A549 (cell line): ENCODE data around the gene BABAM2. TPM values are rescaled to one million over a fixed set of nuclear protein-coding genes. Genes with fewer than 3 reads are reported as not detected.

ENCODE experiments used
- ATAC-seq, 2 experiments: fragments of 200-7000 bp in 1 of 2; fragments of >200 bp in 1 of 2; cut with Nextera tagmentation in 1 of 2; cut with Tn5 transposase in 1 of 2; 3 replicates each; pipeline versions ENCODE4 v1.8.0 to v1.9.1; 2018 to 2020; ENCODE audit warnings: mild to moderate bottlenecking in 1 of 2, moderate library complexity in 1 of 2
- CTCF ChIA-PET: fragments of 300-600 bp; sonication (Branson Sonifier 250); formaldehyde crosslinking; extraction: SDS; loops from one replicate; lab custom pipeline; 2021; ENCODE audit warnings: antibody characterized with exemption, inconsistent platforms; lab: Yijun Ruan, JAX
- POLR2A ChIA-PET: fragments of 350-600 bp; formaldehyde crosslinking; extraction: SDS; loops from one replicate; lab custom pipeline; 2021; ENCODE audit warnings: antibody characterized with exemption, inconsistent platforms; lab: Yijun Ruan, JAX
- DNase-seq, 2 experiments: peaks; one replicate each; pipeline versions ENCODE4 v3.0.0 to v3.0.0-alpha.2; 2011 to 2016; ENCODE audit warnings: low read depth in 1 of 2, low spot score in 1 of 2
- FAIRE-seq: peaks from 2 replicates; lab custom pipeline; 2011; peaks lifted over from hg19 to GRCh38; lab: Jason Lieb, UNC
- H3K27ac ChIP-seq, 2 experiments: fragments of >200 bp; sonication (Bioruptor Twin); formaldehyde crosslinking; 3 replicates each; pipeline ENCODE4 v1.5.1; 2016 to 2017
- H3K4me1 ChIP-seq: fragments of >200 bp; sonication (Bioruptor Twin); formaldehyde crosslinking; 3 replicates; pipeline ENCODE4 v1.6.1; 2016
- H3K4me2 ChIP-seq: fragments of >200 bp; sonication (Bioruptor Twin); formaldehyde crosslinking; 3 replicates; pipeline ENCODE4 v1.6.1; 2016
- H3K4me3 ChIP-seq: fragments of >200 bp; sonication (Bioruptor Twin); formaldehyde crosslinking; 3 replicates; pipeline ENCODE4 v1.5.1; 2016
- H3K9me3 ChIP-seq: fragments of >200 bp; sonication (Bioruptor Twin); formaldehyde crosslinking; 3 replicates; pipeline ENCODE4 v1.6.1; 2016
- ATOH8 ChIP-seq: fragments of 250-450 bp; sonication (Bioruptor Pico); IDR thresholded peaks from 2 replicates; pipeline ENCODE4 v1.5.0; 2020; ENCODE audit warnings: low read depth, mild to moderate bottlenecking, moderate library complexity
- BHLHE40 ChIP-seq: IDR thresholded peaks from 2 replicates; pipeline ENCODE4 v1.6.1; 2012; ENCODE audit warnings: low read depth, low read length, inconsistent platforms
- CBX2 ChIP-seq: fragments of 200-600 bp; sonication (generic); IDR thresholded peaks from 2 replicates; pipeline ENCODE4 v1.6.1; 2016; ENCODE audit warnings: low read depth, mild to moderate bottlenecking, borderline replicate concordance
- FOXS1 ChIP-seq: fragments of 250-450 bp; sonication (Bioruptor Pico); IDR thresholded peaks from 2 replicates; pipeline ENCODE4 v1.5.0; 2020; ENCODE audit warnings: mild to moderate bottlenecking, moderate library complexity
- HDAC2 ChIP-seq: fragments of 200-600 bp; sonication (generic); IDR thresholded peaks from 2 replicates; pipeline ENCODE4 v1.6.1; 2016
- HES2 ChIP-seq: fragments of >200 bp; sonication (Bioruptor Twin); formaldehyde crosslinking; IDR thresholded peaks from 2 replicates; pipeline ENCODE4 v1.6.1; 2016
- HMGXB4 ChIP-seq: fragments of 250-450 bp; sonication (Bioruptor Pico); IDR thresholded peaks from 2 replicates; pipeline ENCODE4 v1.5.0; 2021; ENCODE audit warnings: mild to moderate bottlenecking, moderate library complexity, borderline replicate concordance
- HOXB13 ChIP-seq: fragments of 250-450 bp; sonication (Bioruptor Pico); IDR thresholded peaks from 2 replicates; pipeline ENCODE4 v1.5.0; 2020; ENCODE audit warnings: low read depth, mild to moderate bottlenecking, moderate library complexity
- JUN ChIP-seq, 2 experiments: fragments of >200 bp; sonication (Bioruptor Twin); formaldehyde crosslinking; IDR thresholded peaks; 2 replicates in 1 of 2; 3 replicates in 1 of 2; pipeline ENCODE4 v1.6.1; 2016 to 2017
- KDM1A ChIP-seq: fragments of 200-600 bp; sonication (generic); IDR thresholded peaks from 2 replicates; pipeline ENCODE4 v1.6.1; 2016; ENCODE audit warnings: low read depth, mild to moderate bottlenecking
- MAZ ChIP-seq: fragments of 150-350 bp; IDR thresholded peaks from 2 replicates; pipeline ENCODE4 v1.6.1; 2014; ENCODE audit warnings: antibody characterized with exemption, low read depth, low read length, borderline replicate concordance
- MYC ChIP-seq: IDR thresholded peaks from 2 replicates; pipeline ENCODE4 v1.6.1; 2012; ENCODE audit warnings: mild to moderate bottlenecking, inconsistent platforms, low read length, improper control_type of control experiment, borderline replicate concordance
- NPAS2 ChIP-seq: fragments of 250-450 bp; sonication (Bioruptor Pico); IDR thresholded peaks from 2 replicates; pipeline ENCODE4 v1.8.0; 2022; ENCODE audit warnings: mild to moderate bottlenecking, moderate library complexity, borderline replicate concordance
- NR3C1 ChIP-seq: fragments of >200 bp; sonication (Bioruptor Twin); formaldehyde crosslinking; IDR thresholded peaks from 3 replicates; pipeline ENCODE4 v1.6.1; 2017
- POLR2A ChIP-seq: IDR thresholded peaks from 2 replicates; pipeline ENCODE4 v1.6.1; 2012; ENCODE audit warnings: mild to moderate bottlenecking, low read length
- TFCP2L1 ChIP-seq: fragments of 250-450 bp; sonication (Bioruptor Pico); IDR thresholded peaks from 2 replicates; pipeline ENCODE4 v1.5.0; 2021; ENCODE audit warnings: mild to moderate bottlenecking
- TP53 ChIP-seq: fragments of 250-450 bp; sonication (Bioruptor Pico); IDR thresholded peaks from 2 replicates; pipeline ENCODE4 v1.5.0; 2021; ENCODE audit warnings: mild to moderate bottlenecking, moderate library complexity
- ZC3H11A ChIP-seq: fragments of 450-650 bp; IDR thresholded peaks from 2 replicates; pipeline ENCODE4 v1.6.1; 2014; ENCODE audit warnings: antibody characterized with exemption, mild to moderate bottlenecking
- ZFP36 ChIP-seq: fragments of 450-650 bp; IDR thresholded peaks from 2 replicates; pipeline ENCODE4 v1.6.1; 2014; ENCODE audit warnings: borderline replicate concordance; ENCODE audit not compliant: partially characterized antibody
- ZSCAN20 ChIP-seq: fragments of 250-450 bp; sonication (Bioruptor Pico); IDR thresholded peaks from 2 replicates; pipeline ENCODE4 v1.8.0; 2022; ENCODE audit warnings: mild to moderate bottlenecking, moderate library complexity
- WGBS: methylation state at CpG from one replicate; pipeline ENCODE4 v1.1.6; 2017; ENCODE audit errors: missing lambda C conversion rate; 5-methylcytosine and 5-hydroxymethylcytosine counted together
- polyA plus RNA-seq, 4 experiments: library from polyadenylated mRNA; depleted of rRNA in 3 of 4; stranded (reverse); fragments of >200 nt; fragmentation: RNase III in 1 of 4; extraction: RNeasy Plus Mini Kit Qiagen cat#74134 plus additional on column Dnase treatment in 1 of 4; gene quantifications; 2 replicates in 3 of 4; 3 replicates in 1 of 4; pipeline ENCODE4 v1.2.3, GENCODE V29; 2011 to 2017

Gene BABAM2
- polyA plus RNA-seq, 2 of the 4 experiments (the other 2 are of a cell fraction): 53.7 to 78.4 TPM

GRCh38 chr2:28282861-28283646 lies 392.5 kb downstream of the BABAM2 start:
- Histone ChIP-seq H3K9me3 (no peaks in the 10 kb centered on the region), H3K4me2 (no peak overlapping the region), H3K4me3 (no peak overlapping the region), H3K4me1 (peaks cover 27% of the 10 kb centered on the region), H3K27ac (peak overlapping the region in 1 of 2 experiments; percentile 38; a peak in 4 of 6 replicates)
- ChIA-PET POLR2A (interaction anchor here (0.6 to 0.9 kb wide), 2 partner anchors 87 to 107 kb away, joined by 4 to 7 read pairs; no protein-coding TSS in a partner anchor), CTCF (interaction anchor here (0.7 to 1.4 kb wide), 4 partner anchors 10 to 310 kb away, joined by 3 to 4 read pairs (median 3); no protein-coding TSS in a partner anchor)
- ATAC-seq (no peak), FAIRE-seq (no peak), DNase-seq (no peak)
- WGBS: 90% methylated on average over 7 of the region's 7 CpGs
- TF ChIP-seq CBX2 (no peak), NR3C1 (no peak), ZFP36 (no peak), KDM1A (no peak), JUN (IDR thresholded peaks at IDR 0.05) (no peak), TP53 (CRISPR knock-in tag) (no peak), MYC (no peak), FOXS1 (CRISPR knock-in tag) (no peak), BHLHE40 (no peak), HOXB13 (CRISPR knock-in tag) (no peak), MAZ (no peak), TFCP2L1 (CRISPR knock-in tag) (no peak), POLR2A (no peak), NPAS2 (CRISPR knock-in tag) (no peak), HES2 (no peak)

GRCh38 chr2:28283861-28284260 lies 393.3 kb downstream of the BABAM2 start:
- no peak for TF ChIP-seq KDM1A
- TF ChIP-seq FOXS1 (CRISPR knock-in tag): no peak
- no peak for TF ChIP-seq ZSCAN20 (CRISPR knock-in tag)
- POLR2A ChIA-PET: no interaction called here
- Histone ChIP-seq H3K4me1 (peaks cover 27% of the 10 kb centered on the region), H3K27ac (peak overlapping the region; percentile 4 to 19; a peak in 2 of 6 replicates), H3K9me3 (no peaks in the 10 kb centered on the region), H3K4me2 (no peak overlapping the region), H3K4me3 (no peak overlapping the region)
- ATAC-seq (no peak), FAIRE-seq (no peak), DNase-seq (no peak)
- WGBS: 73% methylated on average over 1 of the region's 1 CpG
- CTCF ChIA-PET: interaction anchor here (0.7 kb wide), 1 partner anchor 13 kb away, joined by 3 read pairs; no protein-coding TSS in a partner anchor

- ChIA-PET POLR2A (no interaction called here), CTCF (no interaction called here)
- TF ChIP-seq ZC3H11A (no peak), ZFP36 (no peak), HMGXB4 (CRISPR knock-in tag) (no peak), FOXS1 (CRISPR knock-in tag) (no peak), ATOH8 (no peak), HDAC2 (no peak), KDM1A (no peak)
- Histone ChIP-seq H3K9me3 (no peaks in the 10 kb centered on the region), H3K27ac (peak overlapping the region in 1 of 2 experiments; percentile 39; a peak in 3 of 6 replicates), H3K4me1 (peaks cover 19% of the 10 kb centered on the region), H3K4me3 (no peak overlapping the region), H3K4me2 (no peak overlapping the region)
- 84% methylated on average over 5 of the region's 5 CpGs for WGBS
- no peak for DNase-seq
- no peak for FAIRE-seq
- ATAC-seq: no peak; a peak in 1 of 6 replicates
Observed at GRCh38 chr2:28286678-28287077, 396.1 kb downstream of the BABAM2 start.
